Measurements from ENCODE around the gene TRIM26.

TRIM26 gene

DNA sequence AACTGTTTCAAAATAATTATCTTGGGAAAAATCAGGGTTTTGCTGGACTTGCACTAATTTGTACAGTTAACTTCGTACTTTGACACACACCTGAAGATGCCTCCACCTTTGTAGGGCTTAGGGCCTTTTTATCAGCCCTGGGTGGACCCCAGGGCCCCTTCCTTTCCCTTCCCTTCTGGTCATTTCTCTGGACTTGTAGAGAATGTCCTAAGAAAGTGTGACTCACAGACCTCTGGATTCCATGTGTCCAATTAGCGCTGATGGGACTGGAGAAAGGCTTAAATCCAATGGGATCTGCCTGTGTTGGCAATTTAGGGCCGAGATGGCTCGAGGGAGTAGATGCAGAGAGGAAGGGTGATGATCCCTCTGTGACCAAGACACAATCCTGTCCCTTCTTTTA is 40.5 kb downstream of the TRIM26 start:
- H3K27ac ChIP-seq (replicated peaks; ENCODE audit: low read length) = no peak overlapping the region

DNA sequence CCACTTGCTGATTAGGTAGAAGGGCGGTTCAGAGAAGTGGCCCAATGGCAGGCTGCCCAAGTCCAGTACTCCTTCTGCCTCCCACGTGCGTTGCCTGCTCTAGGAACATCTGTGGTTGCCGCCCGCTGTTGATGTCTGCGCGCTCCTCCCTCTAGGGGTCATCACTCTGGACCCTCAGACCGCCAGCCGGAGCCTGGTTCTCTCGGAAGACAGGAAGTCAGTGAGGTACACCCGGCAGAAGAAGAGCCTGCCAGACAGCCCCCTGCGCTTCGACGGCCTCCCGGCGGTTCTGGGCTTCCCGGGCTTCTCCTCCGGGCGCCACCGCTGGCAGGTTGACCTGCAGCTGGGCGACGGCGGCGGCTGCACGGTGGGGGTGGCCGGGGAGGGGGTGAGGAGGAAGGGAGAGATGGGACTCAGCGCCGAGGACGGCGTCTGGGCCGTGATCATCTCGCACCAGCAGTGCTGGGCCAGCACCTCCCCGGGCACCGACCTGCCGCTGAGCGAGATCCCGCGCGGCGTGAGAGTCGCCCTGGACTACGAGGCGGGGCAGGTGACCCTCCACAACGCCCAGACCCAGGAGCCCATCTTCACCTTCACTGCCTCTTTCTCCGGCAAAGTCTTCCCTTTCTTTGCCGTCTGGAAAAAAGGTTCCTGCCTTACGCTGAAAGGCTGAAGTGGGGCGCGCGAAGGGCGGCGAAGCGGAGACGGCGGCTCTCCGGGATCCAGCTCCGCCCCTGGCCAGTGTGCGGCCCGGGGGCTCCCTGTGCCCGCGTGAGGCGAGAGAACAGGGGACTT is 41.3 kb downstream of the TRIM26 start:
- Histone ChIP-seq H4K8ac (ENCODE audit: low read depth, low read length) (no peak overlapping the region), H2AFZ (ENCODE audit: low read length) (peak overlapping the region; percentile 90), H2AK5ac (ENCODE audit: low read depth, low read length) (no peak overlapping the region), H3K4ac (ENCODE audit: low read length) (no peak overlapping the region), H2BK12ac (ENCODE audit: low read length) (no peak overlapping the region), H3K14ac (ENCODE audit: low read length) (peak overlapping the region; percentile 9), H3K36me3 (replicated peaks in 1 of 2; ENCODE audit: control insufficient read depth in 2 of 2, insufficient read depth in 2 of 2, low read length in 2 of 2) (no peaks in the 10 kb centered on the region), H3K9me3 (replicated peaks in 1 of 2; ENCODE audit: control insufficient read depth in 2 of 2, insufficient read depth in 1 of 2, low read depth in 1 of 2, low read length in 2 of 2) (no peaks in the 10 kb centered on the region), H3K79me1 (ENCODE audit: low read depth, low read length) (no peaks in the 10 kb centered on the region), H3K27me3 (ENCODE audit: control insufficient read depth in 3 of 3, insufficient read depth in 3 of 3, low read depth in 1 of 3, low read length in 3 of 3) (peaks cover 0 to 86% (median 25%) of the 10 kb centered on the region in 3 experiments), H2BK120ac (ENCODE audit: low read depth, low read length) (peak overlapping the region; percentile 29), H3K18ac (ENCODE audit: low read length) (peak overlapping the region; percentile 82), H4K91ac (ENCODE audit: low read depth, low read length, poor library complexity) (no peak overlapping the region), H3K27ac (replicated peaks; ENCODE audit: low read length) (no peak overlapping the region), H3K4me2 (ENCODE audit: insufficient read depth, low read length, poor library complexity, severe bottlenecking) (peak overlapping the region; percentile 59), H3K4me1 (ENCODE audit: control insufficient read depth in 2 of 2, insufficient read depth in 1 of 2, low read depth in 1 of 2, low read length in 2 of 2) (peaks cover 0 to 2% of the 10 kb centered on the region in 2 donors), H3K23ac (ENCODE audit: low read depth, low read length, poor library complexity) (peak overlapping the region; percentile 68), H3K4me3 (ENCODE audit: low read length in 2 of 2) (peak overlapping the region; percentile 14 to 71), H3K9ac (ENCODE audit: low read depth, low read length, poor library complexity) (peak overlapping the region; percentile 65), H2BK5ac (ENCODE audit: low read length) (no peak overlapping the region), H2BK15ac (ENCODE audit: low read length) (no peak overlapping the region)
- DNase-seq (ENCODE audit: low spot score) = peak; percentile 17
- no CpG with 5 or more reads among the region's 62 CpGs for whole genome bisulfite sequencing, 2 donors (ENCODE audit: extremely low coverage in 2 of 2, insufficient read length in 2 of 2, insufficient replicate concordance in 1 of 2)

More for the DNA sequence above, 40.5 kb downstream of the TRIM26 start:
- Histone ChIP-seq H4K8ac (ENCODE audit: low read depth, low read length) (no peak overlapping the region), H2BK5ac (ENCODE audit: low read length) (no peak overlapping the region), H3K4ac (ENCODE audit: low read length) (no peak overlapping the region), H2AK5ac (ENCODE audit: low read depth, low read length) (no peak overlapping the region), H4K91ac (ENCODE audit: low read depth, low read length, poor library complexity) (no peak overlapping the region), H3K18ac (ENCODE audit: low read length) (no peak overlapping the region), H3K27me3 (ENCODE audit: control insufficient read depth in 3 of 3, insufficient read depth in 3 of 3, low read depth in 1 of 3, low read length in 3 of 3) (peaks cover 0 to 80% (median 25%) of the 10 kb centered on the region in 3 experiments), H3K4me2 (ENCODE audit: insufficient read depth, low read length, poor library complexity, severe bottlenecking) (peak overlapping the region; percentile 59), H3K36me3 (replicated peaks in 1 of 2; ENCODE audit: control insufficient read depth in 2 of 2, insufficient read depth in 2 of 2, low read length in 2 of 2) (no peaks in the 10 kb centered on the region), H3K4me1 (ENCODE audit: control insufficient read depth in 2 of 2, insufficient read depth in 1 of 2, low read depth in 1 of 2, low read length in 2 of 2) (peaks cover 0 to 2% of the 10 kb centered on the region in 2 donors), H3K79me1 (ENCODE audit: low read depth, low read length) (no peaks in the 10 kb centered on the region), H2BK15ac (ENCODE audit: low read length) (no peak overlapping the region), H3K14ac (ENCODE audit: low read length) (no peak overlapping the region), H3K23ac (ENCODE audit: low read depth, low read length, poor library complexity) (no peak overlapping the region), H2BK120ac (ENCODE audit: low read depth, low read length) (no peak overlapping the region), H3K9me3 (replicated peaks in 1 of 2; ENCODE audit: control insufficient read depth in 2 of 2, insufficient read depth in 1 of 2, low read depth in 1 of 2, low read length in 2 of 2) (no peaks in the 10 kb centered on the region), H3K4me3 (ENCODE audit: low read length in 2 of 2) (no peak overlapping the region), H2AFZ (ENCODE audit: low read length) (no peak overlapping the region), H2BK12ac (ENCODE audit: low read length) (no peak overlapping the region), H3K9ac (ENCODE audit: low read depth, low read length, poor library complexity) (no peak overlapping the region)
- no CpG with 5 or more reads among the region's 4 CpGs for WGBS, 2 donors (ENCODE audit: extremely low coverage in 2 of 2, insufficient read length in 2 of 2, insufficient replicate concordance in 1 of 2)
- DNase-seq (ENCODE audit: low spot score) = no peak

DNA sequence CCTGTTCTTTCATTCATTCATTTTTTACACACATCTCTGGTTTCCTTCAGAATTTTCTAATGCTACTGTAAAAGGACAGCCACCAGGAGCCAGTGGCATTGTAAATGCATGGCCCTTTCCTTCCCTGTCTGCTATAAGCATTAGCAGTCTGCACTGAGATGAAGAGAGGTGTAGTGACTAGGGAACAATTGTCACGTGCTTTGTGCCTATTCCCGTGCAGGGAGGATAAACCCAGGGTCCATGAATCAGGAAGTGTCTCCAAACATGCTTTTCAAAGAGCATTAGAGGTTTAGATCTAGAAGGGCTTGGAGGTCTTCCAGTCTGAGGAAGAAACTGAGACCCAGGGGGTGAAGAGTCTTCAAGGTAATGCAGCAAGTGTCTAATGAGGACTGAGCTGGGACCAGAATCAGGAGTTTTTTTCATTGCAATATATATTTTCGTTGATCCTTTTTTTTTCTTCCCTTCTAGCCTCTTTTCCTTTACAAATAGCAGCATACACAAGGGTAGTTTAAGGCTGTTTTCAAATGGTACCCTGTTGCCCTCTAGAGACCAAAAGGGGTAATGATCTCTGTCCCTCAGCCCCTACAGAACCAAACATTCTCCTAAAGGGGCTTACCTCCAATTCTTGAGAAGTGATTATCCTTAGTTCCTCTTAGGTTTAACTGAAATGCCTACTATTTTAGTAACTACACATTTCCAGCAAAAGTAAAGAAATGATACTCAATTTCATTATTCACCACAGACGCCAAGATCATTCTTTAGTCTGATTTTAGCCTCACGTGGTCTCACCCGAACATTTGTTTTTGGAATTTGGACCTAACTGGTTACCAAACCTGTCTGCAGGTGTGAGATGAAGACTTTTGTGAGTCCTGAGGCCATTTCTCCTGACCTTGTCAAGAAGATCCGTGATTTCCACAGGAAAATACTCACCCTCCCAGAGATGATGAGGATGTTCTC is 43.3 kb downstream of the TRIM26 start:
- Histone ChIP-seq H4K8ac (ENCODE audit: low read depth, low read length) (no peak overlapping the region), H3K9ac (ENCODE audit: low read depth, low read length, poor library complexity) (no peak overlapping the region), H3K4me3 (ENCODE audit: low read length in 2 of 2) (no peak overlapping the region), H3K79me1 (ENCODE audit: low read depth, low read length) (no peaks in the 10 kb centered on the region), H4K91ac (ENCODE audit: low read depth, low read length, poor library complexity) (no peak overlapping the region), H2BK15ac (ENCODE audit: low read length) (no peak overlapping the region), H3K14ac (ENCODE audit: low read length) (no peak overlapping the region), H3K18ac (ENCODE audit: low read length) (no peak overlapping the region), H2BK12ac (ENCODE audit: low read length) (no peak overlapping the region), H3K4me1 (ENCODE audit: control insufficient read depth in 2 of 2, insufficient read depth in 1 of 2, low read depth in 1 of 2, low read length in 2 of 2) (peaks cover 0 to 2% of the 10 kb centered on the region in 2 donors), H3K9me3 (replicated peaks in 1 of 2; ENCODE audit: control insufficient read depth in 2 of 2, insufficient read depth in 1 of 2, low read depth in 1 of 2, low read length in 2 of 2) (no peaks in the 10 kb centered on the region), H3K27me3 (ENCODE audit: control insufficient read depth in 3 of 3, insufficient read depth in 3 of 3, low read depth in 1 of 3, low read length in 3 of 3) (peaks cover 0 to 74% (median 25%) of the 10 kb centered on the region in 3 experiments), H3K36me3 (replicated peaks in 1 of 2; ENCODE audit: control insufficient read depth in 2 of 2, insufficient read depth in 2 of 2, low read length in 2 of 2) (no peaks in the 10 kb centered on the region), H3K23ac (ENCODE audit: low read depth, low read length, poor library complexity) (no peak overlapping the region), H2AFZ (ENCODE audit: low read length) (no peak overlapping the region), H2BK120ac (ENCODE audit: low read depth, low read length) (no peak overlapping the region), H2BK5ac (ENCODE audit: low read length) (no peak overlapping the region), H3K4ac (ENCODE audit: low read length) (no peak overlapping the region), H3K4me2 (ENCODE audit: insufficient read depth, low read length, poor library complexity, severe bottlenecking) (no peak overlapping the region), H2AK5ac (ENCODE audit: low read depth, low read length) (no peak overlapping the region), H3K27ac (replicated peaks; ENCODE audit: low read length) (no peak overlapping the region)
- peak; percentile 38 for DNase-seq (ENCODE audit: low spot score)
- no CpG with 5 or more reads among the region's 7 CpGs for WGBS, 2 donors (ENCODE audit: extremely low coverage in 2 of 2, insufficient read length in 2 of 2, insufficient replicate concordance in 1 of 2)

DNA sequence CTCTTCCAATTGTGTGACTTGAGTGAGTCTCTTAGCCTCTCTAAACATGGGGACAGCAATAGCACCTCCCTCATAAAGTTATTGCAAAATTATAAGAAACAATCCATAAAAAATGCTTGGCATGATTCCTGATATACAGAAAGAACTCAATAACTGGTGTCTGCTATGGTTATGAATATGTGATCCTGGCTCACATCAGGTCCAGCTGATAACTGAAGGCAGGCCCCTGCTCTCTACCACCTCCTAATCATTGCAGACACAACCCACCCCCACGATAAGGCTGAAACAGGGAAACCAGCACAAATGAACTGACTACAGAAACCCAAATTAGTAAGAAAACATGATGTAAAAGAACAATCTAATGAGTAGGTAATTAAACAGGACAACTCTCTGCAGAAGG is 44.5 kb downstream of the TRIM26 start:
- no peak overlapping the region for H4K91ac ChIP-seq (ENCODE audit: low read depth, low read length, poor library complexity)
- H3K79me1 ChIP-seq (ENCODE audit: low read depth, low read length) = no peaks in the 10 kb centered on the region
- H2AK5ac ChIP-seq (ENCODE audit: low read depth, low read length) = no peak overlapping the region
- no peak overlapping the region for H3K9ac ChIP-seq (ENCODE audit: low read depth, low read length, poor library complexity)
- no peak overlapping the region for H4K8ac ChIP-seq (ENCODE audit: low read depth, low read length)
- peaks cover 0 to 70% (median 25%) of the 10 kb centered on the region in 3 experiments for H3K27me3 ChIP-seq (ENCODE audit: control insufficient read depth in 3 of 3, insufficient read depth in 3 of 3, low read depth in 1 of 3, low read length in 3 of 3)
- DNase-seq (ENCODE audit: low spot score) = no peak
- no peak overlapping the region for H3K18ac ChIP-seq (ENCODE audit: low read length)
- H3K14ac ChIP-seq (ENCODE audit: low read length) = no peak overlapping the region
- H2AFZ ChIP-seq (ENCODE audit: low read length) = no peak overlapping the region
- H2BK120ac ChIP-seq (ENCODE audit: low read depth, low read length) = no peak overlapping the region
- H3K4me3 ChIP-seq (ENCODE audit: low read length in 2 of 2) = no peak overlapping the region
- no peak overlapping the region for H3K27ac ChIP-seq (replicated peaks; ENCODE audit: low read length)
- H3K9me3 ChIP-seq (replicated peaks in 1 of 2; ENCODE audit: control insufficient read depth in 2 of 2, insufficient read depth in 1 of 2, low read depth in 1 of 2, low read length in 2 of 2) = no peaks in the 10 kb centered on the region
- H3K23ac ChIP-seq (ENCODE audit: low read depth, low read length, poor library complexity) = no peak overlapping the region
- H2BK15ac ChIP-seq (ENCODE audit: low read length) = no peak overlapping the region
- no CpG with 5 or more reads among the region's 1 CpG for WGBS, 2 donors (ENCODE audit: extremely low coverage in 2 of 2, insufficient read length in 2 of 2, insufficient replicate concordance in 1 of 2)
- no peak overlapping the region for H2BK12ac ChIP-seq (ENCODE audit: low read length)
- no peak overlapping the region for H2BK5ac ChIP-seq (ENCODE audit: low read length)
- no peak overlapping the region for H3K4me2 ChIP-seq (ENCODE audit: insufficient read depth, low read length, poor library complexity, severe bottlenecking)
- H3K4ac ChIP-seq (ENCODE audit: low read length) = no peak overlapping the region
- no peaks in the 10 kb centered on the region for H3K36me3 ChIP-seq (replicated peaks in 1 of 2; ENCODE audit: control insufficient read depth in 2 of 2, insufficient read depth in 2 of 2, low read length in 2 of 2)
- peaks cover 0 to 2% of the 10 kb centered on the region in 2 donors for H3K4me1 ChIP-seq (ENCODE audit: control insufficient read depth in 2 of 2, insufficient read depth in 1 of 2, low read depth in 1 of 2, low read length in 2 of 2)
